NCI-H345 (cell line): ENCODE measurements around the gene AGXT.

Source experiments
- DNase-seq: peaks from one replicate; lab custom pipeline; 2025; lab: John Stamatoyannopoulos, UW

AGXT gene

GRCh38 chr2:240868286-240869108 lies at the start of gene AGXT:
Gene AGXT (plus strand): TSS chr2:240868824. CDS start chr2:240868866, 42 bp downstream.
- DNase-seq: peak; percentile 13

GRCh38 chr2:240819126-240819857 lies 49.3 kb upstream of the AGXT start:
- peak; percentile 60 for DNase-seq

- peak; percentile 96 for DNase-seq
Measured at GRCh38 chr2:240819858-240820606, 48.6 kb upstream of the AGXT start, which contains the start of gene KIF1A. Gene KIF1A (minus strand): TSS chr2:240820219. CDS start chr2:240797752, 22,467 bp downstream.

GRCh38 chr2:240820607-240821428 lies 47.8 kb upstream of the AGXT start:
- peak; percentile 89 for DNase-seq

GRCh38 chr2:240821429-240821778 lies 47.2 kb upstream of the AGXT start:
- DNase-seq: no peak

- peak; percentile 71 for DNase-seq
Measured at GRCh38 chr2:240822280-240822847, 46.3 kb upstream of the AGXT start.

GRCh38 chr2:240823449-240824336 lies 44.9 kb upstream of the AGXT start:
- no peak for DNase-seq

- no peak for DNase-seq
Measured at GRCh38 chr2:240825476-240825875, 43.1 kb upstream of the AGXT start.

GRCh38 chr2:240831594-240832204 lies 36.9 kb upstream of the AGXT start:
- no peak for DNase-seq

GRCh38 chr2:240832205-240832727 lies 36.4 kb upstream of the AGXT start:
- peak; percentile 97 for DNase-seq

- no peak for DNase-seq
Measured at GRCh38 chr2:240832921-240833494, 35.6 kb upstream of the AGXT start.

GRCh38 chr2:240833724-240834285 lies 34.8 kb upstream of the AGXT start:
- no peak for DNase-seq

GRCh38 chr2:240834377-240834975 lies 34.1 kb upstream of the AGXT start:
- DNase-seq: no peak

- DNase-seq: no peak
Measured at GRCh38 chr2:240835528-240835927, 33.1 kb upstream of the AGXT start.

- DNase-seq: no peak
Measured at GRCh38 chr2:240836781-240837467, 31.7 kb upstream of the AGXT start.

GRCh38 chr2:240837621-240838020 lies 31.0 kb upstream of the AGXT start:
- no peak for DNase-seq
